G401 (cell line): ENCODE measurements around the gene YWHAQ. TPM values are rescaled to one million over a fixed set of nuclear protein-coding genes. Genes with fewer than 3 reads are reported as not detected.
A peak's percentile ranks its signal among the peaks of the same experiment; 100 is the strongest.
"Not testable (repeated sequence)": the region's sequence is repeated elsewhere in the genome, so short reads cannot be mapped to it uniquely, and the experiment has no call there.

ENCODE experiments used
- DNase-seq: peaks from one replicate; pipeline ENCODE4 v3.0.0-alpha.2; 2015; ENCODE audit warnings: low spot score
- in situ Hi-C: cut with HindIII; loops from 2 replicates; pipeline ENCODE4 v1.10.0; 2016; ENCODE audit warnings: low sequenced_read_pairs, mixed read lengths
- total RNA-seq: library from RNA; depleted of rRNA; stranded (reverse); fragments of >200 nt; shearing (Covaris generic); gene quantifications from 2 replicates; pipeline ENCODE4 v1.2.3, GENCODE V29; 2014

YWHAQ gene
- total RNA-seq, 1 experiment from 2014 or later = 560 TPM

DNA sequence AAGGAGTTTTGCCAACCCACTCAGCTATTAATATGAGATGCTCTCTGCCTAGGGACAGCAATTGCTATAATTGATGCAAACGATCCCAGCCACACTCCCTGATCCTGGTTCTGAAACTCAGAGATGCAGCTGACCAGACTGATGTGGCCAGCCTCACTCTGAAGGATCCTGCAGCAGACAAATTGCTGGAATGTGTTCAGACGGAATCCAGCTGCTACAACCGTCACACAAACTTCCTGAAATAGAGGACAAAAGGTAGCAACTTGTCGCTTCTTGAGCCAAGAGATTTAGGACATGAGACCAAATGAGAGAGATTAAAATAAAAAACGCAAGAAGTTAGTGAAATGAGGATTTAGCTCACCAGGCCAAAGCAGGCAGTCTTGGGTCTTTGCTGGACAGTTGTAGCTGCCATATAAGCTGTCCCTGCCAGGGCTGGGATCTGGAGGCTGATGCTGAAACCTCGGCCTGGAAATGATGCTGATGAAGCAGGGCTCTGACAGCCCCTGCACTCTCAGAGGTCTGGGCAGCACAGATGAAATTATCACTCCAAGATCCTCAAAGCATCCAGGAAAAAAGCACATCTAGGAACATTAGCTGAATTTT, 8.3 kb upstream of the YWHAQ start:
- DNase-seq = no peak
- in situ Hi-C loops = no loop called here

GRCh38 chr2:9638532-9638931, 7.7 kb upstream of the YWHAQ start:
- in situ Hi-C loops = no loop called here
- no peak for DNase-seq

GRCh38 chr2:9637330-9637729, 6.5 kb upstream of the YWHAQ start:
- in situ Hi-C loops = no loop called here
- no peak for DNase-seq

DNA sequence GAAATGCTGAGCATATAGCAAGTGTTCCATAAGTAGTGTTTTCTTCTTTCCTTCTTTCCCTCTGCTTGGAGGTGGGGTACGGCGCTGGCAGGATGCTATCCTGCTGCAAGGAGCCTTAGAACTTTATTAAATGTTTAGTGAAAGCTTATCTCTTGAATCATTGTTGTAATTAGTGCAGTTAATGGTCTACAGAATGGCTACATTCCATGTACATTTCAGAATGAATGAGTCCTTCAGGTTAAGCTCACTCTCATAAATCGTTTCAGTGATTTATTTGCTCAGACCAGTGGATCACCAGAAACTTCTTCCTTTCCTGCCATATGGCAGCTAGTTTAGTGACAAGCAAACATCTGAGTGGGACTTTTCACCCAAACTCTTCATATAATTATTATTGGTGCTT, 3.3 kb upstream of the YWHAQ start:
- DNase-seq = no peak
- in situ Hi-C loops = no loop called here

GRCh38 chr2:9631878-9632700, 1.3 kb upstream of the YWHAQ start:
- in situ Hi-C loops = no loop called here
- DNase-seq = peak; percentile 57

- DNase-seq = no peak
- in situ Hi-C loops = no loop called here
These were observed 689 bp upstream of the YWHAQ start for GRCh38 chr2:9631553-9631819.

DNA sequence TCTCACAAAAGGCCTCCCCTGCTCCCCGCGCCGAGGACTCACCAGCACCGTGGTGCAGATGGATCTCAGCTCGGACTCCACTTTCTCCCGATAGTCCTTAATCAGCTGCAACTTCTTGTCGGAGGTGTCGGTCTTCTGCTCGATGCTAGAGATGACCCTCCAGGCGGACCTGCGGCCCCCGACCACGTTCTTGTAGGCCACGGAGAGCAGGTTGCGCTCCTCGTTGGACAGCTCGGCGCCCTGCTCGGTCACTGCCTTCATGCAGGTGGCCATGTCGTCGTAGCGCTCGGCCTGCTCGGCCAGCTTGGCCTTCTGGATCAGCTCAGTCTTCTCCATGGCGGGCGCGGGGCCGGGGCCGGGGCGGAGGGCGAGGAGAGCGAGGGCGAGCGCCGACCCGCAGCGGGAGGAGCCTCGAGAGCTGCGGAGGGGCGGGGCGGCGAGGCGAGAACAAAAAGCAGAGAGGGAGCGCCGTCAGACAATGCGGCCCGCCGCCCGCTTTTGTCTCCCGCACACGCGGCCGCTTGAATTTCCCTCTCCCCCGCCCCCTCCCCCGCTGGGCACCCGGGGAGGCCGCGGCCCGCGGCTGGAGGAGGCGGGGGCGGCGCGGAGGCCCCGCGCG, 571 bp downstream of the YWHAQ start:
- DNase-seq = peak; percentile 72
- in situ Hi-C loops = no loop called here

DNA sequence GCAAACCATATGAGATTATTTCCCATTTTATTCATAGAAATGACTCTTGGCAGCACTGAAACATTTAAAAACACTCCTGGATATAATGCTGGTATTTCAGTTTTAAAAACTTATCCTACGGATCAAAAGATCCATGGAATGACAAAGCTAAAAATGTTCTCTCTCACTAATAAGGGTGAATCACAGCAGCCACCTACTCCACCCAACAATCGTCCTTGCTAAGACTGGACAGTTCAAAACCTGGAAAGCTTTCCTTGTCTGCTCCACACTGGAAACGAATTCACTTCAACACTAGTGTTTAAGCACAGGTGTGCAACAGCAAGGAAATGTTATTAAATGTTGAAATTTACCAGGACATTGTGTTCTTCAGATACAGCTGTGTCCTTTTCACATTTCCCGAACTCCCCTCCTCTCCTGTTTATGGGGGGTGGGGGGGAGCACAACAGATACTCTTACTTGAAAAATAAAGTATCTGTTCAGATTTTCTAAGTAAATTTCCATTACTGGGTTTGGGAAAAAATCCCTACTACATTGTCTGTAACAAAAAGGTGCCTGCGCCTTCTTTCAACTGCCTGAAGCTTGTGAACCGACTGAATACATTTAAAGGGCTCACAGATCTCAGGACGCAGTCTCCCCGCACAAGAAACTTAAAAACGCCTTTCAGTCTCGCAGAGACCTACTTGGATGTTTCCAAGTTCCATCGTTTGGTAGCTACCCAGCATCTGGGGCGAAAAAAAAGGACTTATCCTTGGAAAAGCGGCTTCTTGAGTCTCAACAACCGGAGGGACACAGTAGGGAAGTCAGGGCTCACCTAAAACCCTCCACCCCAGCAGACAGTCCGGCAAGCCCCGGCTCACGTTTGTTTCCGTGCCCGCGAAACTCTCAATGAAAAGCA, 1.3 kb downstream of the YWHAQ start:
- peak; percentile 19 for DNase-seq
- in situ Hi-C loops = loop anchor here (5.0 kb wide), 1 partner anchor 33 kb away; no protein-coding TSS in a partner anchor

DNA sequence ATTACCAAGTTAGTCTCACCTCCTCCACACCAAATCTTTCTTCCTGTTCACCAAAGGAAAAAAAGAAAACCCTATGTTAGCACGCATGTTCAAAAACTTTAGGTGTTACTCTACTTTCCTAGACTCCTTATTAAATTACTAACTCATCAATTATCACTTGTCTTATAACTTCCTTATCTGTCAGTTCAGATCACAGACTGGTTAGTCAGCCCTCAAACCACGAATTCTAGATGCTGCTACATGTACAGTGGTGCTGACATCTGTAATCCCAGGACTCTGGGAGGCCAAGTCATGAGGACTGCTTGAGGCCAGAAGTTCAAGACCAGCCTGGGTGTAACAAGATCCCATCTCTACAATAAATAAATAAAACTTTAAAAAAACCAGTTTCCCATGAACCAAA, 3.5 kb downstream of the YWHAQ start:
- DNase-seq = no peak
- in situ Hi-C loops = loop anchor here (5.0 kb wide), 1 partner anchor 35 kb away; no protein-coding TSS in a partner anchor

- in situ Hi-C loops = no loop called here
- DNase-seq = no peak
These were observed 7.6 kb downstream of the YWHAQ start for GRCh38 chr2:9623151-9623550.

GRCh38 chr2:9621655-9622054, 9.1 kb downstream of the YWHAQ start:
- DNase-seq, in situ Hi-C loops: not testable (repeated sequence)

- in situ Hi-C loops = no loop called here
- DNase-seq = no peak
These were observed 12.4 kb downstream of the YWHAQ start for GRCh38 chr2:9618410-9618809.

DNA sequence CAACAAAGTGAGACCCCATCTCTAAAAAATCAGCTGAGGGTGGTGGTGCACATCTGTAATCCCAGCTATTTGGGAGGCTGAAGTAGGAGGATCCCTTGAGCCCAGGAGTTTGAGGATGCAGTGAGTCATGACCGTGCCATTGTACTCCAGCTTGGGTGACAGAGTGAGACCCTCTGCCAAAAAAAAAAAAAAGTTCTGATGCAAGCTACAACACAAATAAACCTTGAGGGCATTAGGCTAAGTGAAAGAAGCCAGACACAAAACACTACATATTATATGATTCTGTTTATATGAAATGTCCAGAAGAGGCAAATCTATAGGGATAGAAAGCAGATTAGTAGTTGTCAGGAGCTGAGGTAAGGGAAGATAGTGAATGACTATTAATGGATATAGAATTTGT, 13.0 kb downstream of the YWHAQ start:
- DNase-seq = no peak
- in situ Hi-C loops = no loop called here

- DNase-seq = no peak
- in situ Hi-C loops = no loop called here
These were observed 13.5 kb downstream of the YWHAQ start for GRCh38 chr2:9617296-9617695.

GRCh38 chr2:9614562-9614961, 16.2 kb downstream of the YWHAQ start:
- in situ Hi-C loops = no loop called here
- DNase-seq = no peak

GRCh38 chr2:9613291-9613690, 17.5 kb downstream of the YWHAQ start:
- DNase-seq = no peak
- in situ Hi-C loops = no loop called here

DNA sequence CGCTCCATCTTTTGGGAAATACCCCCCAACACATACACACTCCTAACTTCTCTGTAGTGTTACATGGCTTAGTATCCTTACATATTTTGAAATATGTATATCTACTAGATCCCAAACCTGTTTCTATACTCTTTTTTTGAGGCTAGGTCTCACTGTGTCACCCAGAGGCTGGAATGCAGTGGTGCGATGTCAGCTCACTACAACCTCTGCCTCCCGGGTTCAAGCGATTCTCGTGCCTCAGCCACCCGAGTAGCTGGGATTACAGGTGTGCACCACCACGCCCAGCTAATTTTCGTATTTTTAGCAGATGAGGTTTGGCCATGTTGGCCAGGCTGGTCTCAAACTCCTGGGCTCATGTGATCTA, 19.3 kb downstream of the YWHAQ start:
- DNase-seq, in situ Hi-C loops: not testable (repeated sequence)

GRCh38 chr2:9610781-9611548, 19.8 kb downstream of the YWHAQ start:
- in situ Hi-C loops = no loop called here
- no peak for DNase-seq

DNA sequence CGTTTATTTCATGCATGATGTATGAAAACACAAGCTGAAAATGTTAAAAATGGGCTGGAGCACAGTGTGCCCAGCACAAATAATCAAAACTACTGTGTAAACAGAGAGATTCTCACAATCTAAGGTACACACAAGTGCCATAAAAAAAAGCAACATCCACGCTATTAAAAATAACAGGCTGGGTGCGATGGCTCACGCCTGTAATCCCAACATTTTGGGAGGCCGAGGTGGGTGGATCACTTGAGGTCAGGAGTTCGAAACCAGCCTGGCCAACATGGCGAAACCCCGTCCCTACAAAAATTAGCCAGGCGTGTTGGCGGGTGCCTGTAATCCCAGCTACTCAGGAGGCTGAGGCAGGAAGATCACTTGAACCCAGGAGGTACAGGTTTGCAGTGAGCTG, 22.3 kb downstream of the YWHAQ start:
- DNase-seq, in situ Hi-C loops: not testable (repeated sequence)
